Globus pallidus (tissue), 1 donor: ENCODE results near the gene GALK2.
"Not testable (repeated sequence)": the region's sequence is repeated elsewhere in the genome, so short reads cannot be mapped to it uniquely, and the experiment has no call there.

Source experiments
- DNase-seq: peaks from one replicate; pipeline ENCODE4 v3.0.0-alpha.2; 2015; ENCODE audit warnings: low spot score

GALK2 gene

GRCh38 chr15:49339656-49340055 lies 169.6 kb downstream of the GALK2 start:
- DNase-seq = no peak

- no peak for DNase-seq
These were observed 173.5 kb downstream of the GALK2 start for GRCh38 chr15:49343546-49343945.

GRCh38 chr15:49354439-49354838 lies 184.4 kb downstream of the GALK2 start:
- not testable (repeated sequence) for DNase-seq

- DNase-seq = no peak
These were observed 191.3 kb downstream of the GALK2 start for GRCh38 chr15:49361370-49361769.

- no peak for DNase-seq
These were observed 196.4 kb downstream of the GALK2 start for GRCh38 chr15:49366496-49366895.

- no peak for DNase-seq
These were observed 200.7 kb downstream of the GALK2 start for GRCh38 chr15:49370782-49371181.

- no peak for DNase-seq
These were observed 202.3 kb downstream of the GALK2 start for GRCh38 chr15:49372366-49372765.

- no peak for DNase-seq
These were observed 209.9 kb downstream of the GALK2 start for GRCh38 chr15:49379996-49380395.

- no peak for DNase-seq
These were observed 210.9 kb downstream of the GALK2 start for GRCh38 chr15:49380912-49381311.
